Gastrocnemius medialis (tissue), 4 donors: Measurements from ENCODE around the gene ADM5.

Experiments used
- POLR2A ChIP-seq, 2 donors: fragments of 450-650 bp; IDR thresholded peaks; one replicate each; pipeline ENCODE4 v1.6.1; 2017; ENCODE audit warnings: antibody characterized with exemption in 2 of 2, mild to moderate bottlenecking in 2 of 2, moderate library complexity in 2 of 2
- TF ChIP-seq, protein P1 (sequence below), 5 experiments: fragments of 450-650 bp in 3 of 5; fragments of 200-600 bp in 2 of 5; sonication (generic) in 2 of 5; IDR thresholded peaks in 4 of 5; conservative IDR thresholded peaks in 1 of 5; 1 replicate in 4 of 5; 2 replicates in 1 of 5; pipeline ENCODE4 v1.5.1; 2016 to 2019; ENCODE audit warnings: antibody characterized with exemption in 5 of 5, mild to moderate bottlenecking in 3 of 5, moderate library complexity in 3 of 5

DNA sequence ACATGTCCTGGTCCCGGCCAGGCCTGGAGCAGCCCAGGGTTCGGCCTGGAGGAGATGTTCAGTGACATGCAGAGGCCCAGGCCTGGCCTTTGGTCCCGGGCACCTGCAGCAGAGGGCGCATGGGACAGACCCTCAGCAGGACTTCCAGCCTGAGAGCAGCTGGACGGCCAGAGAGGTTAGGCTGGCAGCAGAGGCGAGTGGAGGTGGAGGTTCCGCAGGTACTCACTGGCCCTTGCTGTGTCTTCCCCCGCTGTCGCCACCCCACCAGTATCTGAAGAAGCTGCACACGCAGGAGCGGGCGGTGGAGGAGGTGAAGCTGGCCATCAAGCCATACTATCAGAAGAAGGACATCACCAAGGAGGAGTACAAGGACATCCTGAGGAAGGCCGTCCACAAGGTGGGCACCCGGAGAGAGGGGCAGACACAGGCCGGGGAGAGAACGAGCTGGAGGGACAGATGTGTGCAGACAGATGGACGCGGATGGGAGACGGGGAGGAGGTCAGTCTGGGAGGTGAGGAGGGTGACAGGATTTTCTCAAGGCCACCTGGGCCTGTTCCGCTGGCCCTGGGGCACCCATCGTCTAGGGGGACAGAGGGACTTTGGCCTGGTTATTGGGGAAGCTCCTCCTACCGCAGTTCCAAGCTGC, 31.8 kb upstream of the ADM5 start:
- no peak for TF ChIP-seq POLR2A (IDR thresholded peaks at IDR 0.05)
- TF ChIP-seq, protein P1, sequence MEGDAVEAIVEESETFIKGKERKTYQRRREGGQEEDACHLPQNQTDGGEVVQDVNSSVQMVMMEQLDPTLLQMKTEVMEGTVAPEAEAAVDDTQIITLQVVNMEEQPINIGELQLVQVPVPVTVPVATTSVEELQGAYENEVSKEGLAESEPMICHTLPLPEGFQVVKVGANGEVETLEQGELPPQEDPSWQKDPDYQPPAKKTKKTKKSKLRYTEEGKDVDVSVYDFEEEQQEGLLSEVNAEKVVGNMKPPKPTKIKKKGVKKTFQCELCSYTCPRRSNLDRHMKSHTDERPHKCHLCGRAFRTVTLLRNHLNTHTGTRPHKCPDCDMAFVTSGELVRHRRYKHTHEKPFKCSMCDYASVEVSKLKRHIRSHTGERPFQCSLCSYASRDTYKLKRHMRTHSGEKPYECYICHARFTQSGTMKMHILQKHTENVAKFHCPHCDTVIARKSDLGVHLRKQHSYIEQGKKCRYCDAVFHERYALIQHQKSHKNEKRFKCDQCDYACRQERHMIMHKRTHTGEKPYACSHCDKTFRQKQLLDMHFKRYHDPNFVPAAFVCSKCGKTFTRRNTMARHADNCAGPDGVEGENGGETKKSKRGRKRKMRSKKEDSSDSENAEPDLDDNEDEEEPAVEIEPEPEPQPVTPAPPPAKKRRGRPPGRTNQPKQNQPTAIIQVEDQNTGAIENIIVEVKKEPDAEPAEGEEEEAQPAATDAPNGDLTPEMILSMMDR (IDR thresholded peaks at IDR 0.05 in 4 of 5, conservative IDR thresholded peaks at IDR 0.05 in 1 of 5), result no peak
